Measurements from ENCODE around the gene ADGRL1. TPM values are rescaled to one million over a fixed set of nuclear protein-coding genes. Genes with fewer than 3 reads are reported as not detected.
"Not testable (repeated sequence)": the region's sequence is repeated elsewhere in the genome, so short reads cannot be mapped to it uniquely, and the experiment has no call there.

Gene ADGRL1
- total RNA-seq, 1 experiment from 2014 or later = 117 TPM

- DNase-seq; H3K27ac ChIP-seq (ENCODE audit: insufficient read length, low read depth, low read length); H2BK12ac ChIP-seq (ENCODE audit: insufficient read length, low read depth, low read length); H3K14ac ChIP-seq (ENCODE audit: insufficient read depth, low read length); H3K36me3 Mint-ChIP-seq (ENCODE audit: insufficient read depth in 1 of 3, low read depth in 3 of 3); H3K56ac ChIP-seq (ENCODE audit: insufficient read length, low read depth, low read length); H2AK5ac ChIP-seq (ENCODE audit: insufficient read length, low read length); H3K79me1 ChIP-seq (ENCODE audit: insufficient read depth, low read depth, low read length, poor library complexity, severe bottlenecking); H4K5ac ChIP-seq (ENCODE audit: insufficient read length, low read depth, low read length); H4K8ac ChIP-seq (replicated peaks; ENCODE audit: insufficient read length, low read depth, low read length); H4K91ac ChIP-seq (ENCODE audit: insufficient read length, low read depth, low read length); H2BK120ac ChIP-seq (ENCODE audit: low read depth, low read length, poor library complexity, severe bottlenecking); H2BK5ac ChIP-seq (ENCODE audit: insufficient read length, low read length); H3K4ac ChIP-seq (ENCODE audit: low read depth, low read length); H3K9me3 ChIP-seq (ENCODE audit: control insufficient read depth, low read depth, low read length); H2BK15ac ChIP-seq (ENCODE audit: low read depth, low read length); H3K27me3 ChIP-seq (ENCODE audit: insufficient read depth, low read length); H3K9ac ChIP-seq (ENCODE audit: extremely low read depth, insufficient read length, low read length); H3K79me2 ChIP-seq (ENCODE audit: insufficient read depth, low read length); H2AFZ ChIP-seq (ENCODE audit: low read length); H3K23ac ChIP-seq (ENCODE audit: insufficient read length, low read depth, low read length); H2BK20ac ChIP-seq (ENCODE audit: low read depth, low read length, poor library complexity, severe bottlenecking); H3K18ac ChIP-seq (ENCODE audit: insufficient read length, low read depth, low read length); H3K23me2 ChIP-seq (ENCODE audit: insufficient read length, low read depth, low read length, poor library complexity, severe bottlenecking); H4K20me1 ChIP-seq (ENCODE audit: control insufficient read depth, insufficient read depth, insufficient read length); H3T11ph ChIP-seq (ENCODE audit: low read length); H3K4me1 ChIP-seq (ENCODE audit: insufficient read depth, low read length); H3K9me3 Mint-ChIP-seq: not testable (repeated sequence)
- peak overlapping the region; percentile 81 to 95 (median 82); a peak in 4 of 7 replicates for H3K27ac Mint-ChIP-seq
- H3K4me1 Mint-ChIP-seq = peaks cover 18 to 20% of the 10 kb centered on the region in 2 experiments
- H3K27me3 Mint-ChIP-seq (ENCODE audit: low read depth) = peaks cover 15% of the 10 kb centered on the region
- H3K4me3 Mint-ChIP-seq = peak overlapping the region; percentile 62 to 81
- peak overlapping the region; percentile 66 for H3K4me2 ChIP-seq (ENCODE audit: insufficient read depth, insufficient read length, low read length)
- no CpG with 5 or more reads among the region's 2 CpGs for WGBS (ENCODE audit: extremely low coverage, insufficient read length, low lambda C conversion rate)
These were observed 43.9 kb upstream of the ADGRL1 start for GRCh38 chr19:14249891-14250290.

GRCh38 chr19:14249012-14249754 lies 43.2 kb upstream of the ADGRL1 start:
- Histone ChIP-seq H3K4me2 (ENCODE audit: insufficient read depth, insufficient read length, low read length) (peak overlapping the region; percentile 66), H3K27ac (ENCODE audit: insufficient read length, low read depth, low read length) (peak overlapping the region; percentile 29), H2BK120ac (ENCODE audit: low read depth, low read length, poor library complexity, severe bottlenecking) (peak overlapping the region; percentile 93), H3K18ac (ENCODE audit: insufficient read length, low read depth, low read length) (peak overlapping the region; percentile 95), H3K14ac (ENCODE audit: insufficient read depth, low read length) (peak overlapping the region; percentile 92; the same call in 1 of the 2 replicates)
- H3T11ph ChIP-seq (ENCODE audit: low read length); H2BK20ac ChIP-seq (ENCODE audit: low read depth, low read length, poor library complexity, severe bottlenecking); H3K4ac ChIP-seq (ENCODE audit: low read depth, low read length); H4K5ac ChIP-seq (ENCODE audit: insufficient read length, low read depth, low read length); H4K8ac ChIP-seq (replicated peaks; ENCODE audit: insufficient read length, low read depth, low read length); H3K4me1 ChIP-seq (ENCODE audit: insufficient read depth, low read length); H4K20me1 ChIP-seq (ENCODE audit: control insufficient read depth, insufficient read depth, insufficient read length); H2BK15ac ChIP-seq (ENCODE audit: low read depth, low read length); H3K9ac ChIP-seq (ENCODE audit: extremely low read depth, insufficient read length, low read length); H3K23ac ChIP-seq (ENCODE audit: insufficient read length, low read depth, low read length); H3K36me3 Mint-ChIP-seq (ENCODE audit: insufficient read depth in 1 of 3, low read depth in 3 of 3); H3K56ac ChIP-seq (ENCODE audit: insufficient read length, low read depth, low read length); H2AFZ ChIP-seq (ENCODE audit: low read length); H2AK5ac ChIP-seq (ENCODE audit: insufficient read length, low read length); H3K9me3 ChIP-seq (ENCODE audit: control insufficient read depth, low read depth, low read length); H3K79me1 ChIP-seq (ENCODE audit: insufficient read depth, low read depth, low read length, poor library complexity, severe bottlenecking); H3K79me2 ChIP-seq (ENCODE audit: insufficient read depth, low read length); H3K9me3 Mint-ChIP-seq; H2BK5ac ChIP-seq (ENCODE audit: insufficient read length, low read length); H3K23me2 ChIP-seq (ENCODE audit: insufficient read length, low read depth, low read length, poor library complexity, severe bottlenecking); H2BK12ac ChIP-seq (ENCODE audit: insufficient read length, low read depth, low read length); H4K91ac ChIP-seq (ENCODE audit: insufficient read length, low read depth, low read length); H3K27me3 ChIP-seq (ENCODE audit: insufficient read depth, low read length): not testable (repeated sequence)
- peaks cover 10% of the 10 kb centered on the region for H3K27me3 Mint-ChIP-seq (ENCODE audit: low read depth)
- H3K27ac Mint-ChIP-seq = peak overlapping the region; percentile 81 to 95 (median 82); a peak in 6 of 7 replicates
- peaks cover 15 to 16% of the 10 kb centered on the region in 2 experiments for H3K4me1 Mint-ChIP-seq
- H3K4me3 Mint-ChIP-seq = peak overlapping the region; percentile 62 to 81
- peak; percentile 79 for DNase-seq
- no CpG with 5 or more reads among the region's 39 CpGs for WGBS (ENCODE audit: extremely low coverage, insufficient read length, low lambda C conversion rate)

Measured in H9 (cell line).